Measurements from ENCODE around the gene RHOG.

Gene RHOG

GRCh38 chr11:3840870-3841425, at the start of gene RHOG:
TSS of gene RHOG (minus strand) at chr11:3840959. CDS start at chr11:3828138, 12,821 bp downstream.
- in situ Hi-C loops (cut with HindIII; ENCODE audit: low pct_ligation_motif_present, low pct_unique_long_range_greater_than_20kb, low sequenced_read_pairs), result no loop called here

GRCh38 chr11:3890014-3890413, 49.3 kb upstream of the RHOG start:
- no peak for DNase-seq
- in situ Hi-C loops (cut with HindIII; ENCODE audit: low pct_ligation_motif_present, low pct_unique_long_range_greater_than_20kb, low sequenced_read_pairs), result no loop called here

More at GRCh38 chr11:3840870-3841425, at the start of gene RHOG:
- peak; percentile 78 for DNase-seq

GRCh38 chr11:3888876-3889275, 48.1 kb upstream of the RHOG start:
- no peak for DNase-seq
- in situ Hi-C loops (cut with HindIII; ENCODE audit: low pct_ligation_motif_present, low pct_unique_long_range_greater_than_20kb, low sequenced_read_pairs), result no loop called here

GRCh38 chr11:3886985-3887384, 46.2 kb upstream of the RHOG start:
- in situ Hi-C loops (cut with HindIII; ENCODE audit: low pct_ligation_motif_present, low pct_unique_long_range_greater_than_20kb, low sequenced_read_pairs), result no loop called here
- no peak for DNase-seq

DNA sequence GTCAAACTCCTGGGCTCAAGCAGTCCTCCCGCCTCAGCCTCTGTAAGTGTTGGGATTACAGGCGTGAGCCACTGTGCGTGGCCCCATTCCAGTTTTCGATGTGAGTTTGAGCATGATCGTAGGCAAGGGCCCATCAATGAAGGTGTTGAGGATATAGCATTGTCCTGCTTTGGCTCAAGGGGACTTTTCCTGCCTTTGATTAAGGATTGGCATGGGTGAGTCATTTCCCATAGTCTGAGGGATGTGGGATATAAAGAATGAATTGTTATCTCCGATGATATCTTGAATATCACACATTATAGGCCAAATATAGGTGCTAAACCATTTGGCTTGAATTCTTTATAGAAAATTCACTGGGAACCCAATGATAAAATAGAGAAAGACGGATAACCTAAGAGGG, 45.1 kb upstream of the RHOG start:
- in situ Hi-C loops (cut with HindIII; ENCODE audit: low pct_ligation_motif_present, low pct_unique_long_range_greater_than_20kb, low sequenced_read_pairs), result no loop called here
- no peak for DNase-seq

DNA sequence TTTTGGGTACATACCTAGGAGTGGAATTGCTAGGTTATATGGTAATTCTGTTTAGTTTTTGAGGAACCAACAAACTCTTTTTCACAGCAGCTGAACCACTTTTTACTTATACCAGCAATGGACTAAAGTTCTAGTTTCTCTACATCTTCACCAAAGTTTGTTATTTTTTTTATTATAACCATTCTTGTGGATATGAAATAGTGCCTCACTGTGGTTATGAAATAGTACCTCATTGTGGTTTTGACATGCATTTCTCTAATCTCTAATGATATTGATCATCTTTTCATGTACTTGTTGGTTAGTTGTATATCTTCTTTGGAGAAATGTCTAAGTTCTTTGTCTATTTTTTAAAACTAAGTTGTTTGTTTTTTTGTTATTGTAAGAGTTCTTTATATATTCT, 41.9 kb upstream of the RHOG start:
- no peak for DNase-seq
- in situ Hi-C loops (cut with HindIII; ENCODE audit: low pct_ligation_motif_present, low pct_unique_long_range_greater_than_20kb, low sequenced_read_pairs), result no loop called here

DNA sequence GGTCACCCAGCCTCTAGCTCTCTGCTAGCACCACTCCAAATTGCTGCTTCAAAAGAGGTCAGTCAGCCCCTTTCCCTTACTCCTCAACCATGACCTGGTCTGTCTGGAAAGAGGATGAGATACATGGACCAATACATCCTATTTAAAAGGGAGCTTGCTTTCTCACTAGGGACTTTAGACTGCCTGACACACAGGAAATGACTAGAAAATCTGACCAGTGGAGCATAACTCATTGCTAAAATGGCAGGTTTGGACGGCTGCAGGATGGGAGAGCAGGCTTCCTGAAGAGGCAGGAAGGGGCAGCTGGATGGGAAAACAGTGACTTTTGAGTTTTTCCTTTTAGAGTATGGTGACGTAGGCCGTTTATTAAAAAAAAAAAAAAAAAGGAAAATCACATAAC, 40.0 kb upstream of the RHOG start:
- DNase-seq, result peak; percentile 78
- in situ Hi-C loops (cut with HindIII; ENCODE audit: low pct_ligation_motif_present, low pct_unique_long_range_greater_than_20kb, low sequenced_read_pairs), result no loop called here

GRCh38 chr11:3879967-3880542, 39.3 kb upstream of the RHOG start:
- DNase-seq, result peak; percentile 66
- in situ Hi-C loops (cut with HindIII; ENCODE audit: low pct_ligation_motif_present, low pct_unique_long_range_greater_than_20kb, low sequenced_read_pairs), result no loop called here

DNA sequence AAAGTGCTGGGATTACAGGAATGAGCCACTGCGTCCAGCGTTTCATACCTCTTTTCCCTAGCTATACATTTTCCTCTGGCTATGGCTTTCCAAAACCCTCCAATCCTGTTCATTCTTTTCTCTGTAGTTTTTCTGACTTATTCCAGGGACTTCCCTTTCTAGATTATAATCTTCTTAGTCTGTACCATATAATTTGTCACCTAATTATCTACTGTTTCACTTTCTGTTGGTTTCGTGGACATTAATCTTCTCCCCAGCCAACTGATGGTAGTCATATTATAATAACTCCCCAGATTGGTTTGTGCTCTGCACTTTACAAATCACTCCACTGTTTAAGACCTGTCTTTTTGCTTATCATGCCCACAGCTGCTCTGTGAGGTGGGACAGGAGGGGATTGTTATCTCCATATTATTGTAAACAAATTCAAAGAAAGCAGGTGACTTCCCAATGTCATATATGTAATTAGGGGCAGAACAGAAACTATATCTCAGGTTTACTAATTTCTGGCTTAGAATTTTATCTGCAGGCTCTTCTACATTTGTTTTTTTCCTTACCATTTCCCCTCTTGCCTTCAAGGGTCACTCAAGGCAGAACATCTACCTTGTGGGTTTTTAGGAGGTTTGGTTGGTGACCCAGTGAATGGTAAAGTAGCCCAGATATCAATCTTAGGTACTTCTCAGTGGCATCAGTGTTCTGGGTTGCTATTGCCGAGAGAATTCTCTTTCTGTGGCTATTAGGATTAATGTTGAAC, 38.6 kb upstream of the RHOG start:
- in situ Hi-C loops (cut with HindIII; ENCODE audit: low pct_ligation_motif_present, low pct_unique_long_range_greater_than_20kb, low sequenced_read_pairs), result no loop called here
- DNase-seq, result no peak

DNA sequence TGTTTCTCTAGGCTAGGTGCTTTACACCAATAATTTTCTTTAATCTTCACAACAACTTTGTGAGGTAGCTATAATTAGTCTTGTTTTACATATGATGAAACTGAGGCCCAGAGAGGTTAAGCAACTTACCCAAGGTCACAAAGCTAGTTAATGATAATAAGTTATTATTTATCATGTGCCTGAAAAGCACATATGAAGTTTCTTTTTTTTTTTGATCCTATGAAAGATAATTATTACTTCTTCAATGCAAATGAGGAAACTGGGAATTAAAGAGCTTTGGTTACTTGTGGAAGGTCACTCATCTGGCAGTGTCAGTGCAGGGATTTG, 37.5 kb upstream of the RHOG start:
- in situ Hi-C loops (cut with HindIII; ENCODE audit: low pct_ligation_motif_present, low pct_unique_long_range_greater_than_20kb, low sequenced_read_pairs), result no loop called here
- no peak for DNase-seq

GRCh38 chr11:3877364-3878257, 36.9 kb upstream of the RHOG start:
- in situ Hi-C loops (cut with HindIII; ENCODE audit: low pct_ligation_motif_present, low pct_unique_long_range_greater_than_20kb, low sequenced_read_pairs), result no loop called here
- DNase-seq, result no peak

GRCh38 chr11:3876613-3877012, 35.9 kb upstream of the RHOG start:
- in situ Hi-C loops (cut with HindIII; ENCODE audit: low pct_ligation_motif_present, low pct_unique_long_range_greater_than_20kb, low sequenced_read_pairs), result no loop called here
- no peak for DNase-seq

GRCh38 chr11:3873712-3874349, 33.1 kb upstream of the RHOG start:
- no peak for DNase-seq
- in situ Hi-C loops (cut with HindIII; ENCODE audit: low pct_ligation_motif_present, low pct_unique_long_range_greater_than_20kb, low sequenced_read_pairs), result loop anchor here (25.0 kb wide), 1 partner anchor 88 kb away; no protein-coding TSS in a partner anchor

GRCh38 chr11:3867209-3868091, 26.7 kb upstream of the RHOG start:
- DNase-seq, result no peak
- in situ Hi-C loops (cut with HindIII; ENCODE audit: low pct_ligation_motif_present, low pct_unique_long_range_greater_than_20kb, low sequenced_read_pairs), result loop anchor here (25.0 kb wide), 1 partner anchor 95 kb away; no protein-coding TSS in a partner anchor

DNA sequence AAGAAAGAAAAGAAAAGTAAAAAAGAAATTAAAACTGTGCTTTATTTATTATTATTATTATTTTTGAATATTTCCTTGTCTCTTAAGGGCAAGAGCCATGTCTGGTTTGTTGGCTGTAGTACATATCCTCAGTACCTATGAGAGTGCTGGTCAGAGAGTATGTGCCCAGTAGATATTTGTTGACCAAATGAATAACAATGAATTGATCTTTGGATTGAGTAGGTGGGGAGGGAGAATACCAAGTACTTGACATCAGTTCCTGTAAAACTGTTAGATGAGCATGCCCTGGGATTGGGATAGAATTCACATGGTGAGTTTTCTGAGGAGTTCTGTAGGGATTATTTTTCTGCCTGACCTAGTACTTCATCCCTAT, 26.1 kb upstream of the RHOG start:
- in situ Hi-C loops (cut with HindIII; ENCODE audit: low pct_ligation_motif_present, low pct_unique_long_range_greater_than_20kb, low sequenced_read_pairs), result loop anchor here (25.0 kb wide), 1 partner anchor 95 kb away; no protein-coding TSS in a partner anchor
- no peak for DNase-seq

GRCh38 chr11:3866206-3866605, 25.4 kb upstream of the RHOG start:
- in situ Hi-C loops (cut with HindIII; ENCODE audit: low pct_ligation_motif_present, low pct_unique_long_range_greater_than_20kb, low sequenced_read_pairs), result loop anchor here (25.0 kb wide), 1 partner anchor 96 kb away; no protein-coding TSS in a partner anchor

DNA sequence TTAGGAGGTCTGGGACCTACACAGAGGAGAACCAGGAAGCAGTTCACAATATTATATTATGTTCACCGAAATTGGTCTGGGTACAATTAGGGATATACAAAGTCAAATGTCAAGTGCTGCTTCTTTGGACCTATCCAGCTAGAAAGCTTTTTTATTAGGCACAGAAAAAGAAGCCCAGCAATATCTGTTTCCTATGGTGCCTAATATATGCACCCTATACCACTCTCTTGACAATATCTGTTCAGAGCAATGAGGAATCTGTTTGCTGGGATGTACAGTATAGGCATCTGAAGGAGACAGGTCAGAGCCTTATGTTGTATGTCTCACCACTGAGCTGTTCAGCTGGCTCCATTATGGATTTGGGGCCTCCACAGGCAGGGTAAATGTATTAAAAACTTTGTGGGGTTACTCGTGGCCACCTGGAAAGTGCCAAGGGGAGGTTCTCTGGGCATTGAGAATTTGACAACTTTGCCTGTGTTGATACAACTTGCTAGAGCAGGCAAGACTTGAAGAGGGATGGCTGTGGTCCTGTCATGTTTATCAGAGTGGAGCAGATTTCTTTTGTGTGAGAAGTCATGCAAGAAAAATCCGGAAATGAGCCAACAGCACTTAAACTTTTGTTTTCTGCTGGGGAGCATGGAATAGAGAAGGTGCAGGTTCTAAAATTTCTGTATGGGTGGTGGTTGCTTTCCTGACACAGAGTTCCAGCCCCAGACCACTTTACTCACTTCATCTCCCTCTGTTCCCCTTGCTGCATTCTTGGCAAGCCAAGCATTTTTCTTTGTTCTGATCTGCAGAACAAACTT, 24.8 kb upstream of the RHOG start:
- in situ Hi-C loops (cut with HindIII; ENCODE audit: low pct_ligation_motif_present, low pct_unique_long_range_greater_than_20kb, low sequenced_read_pairs), result loop anchor here (25.0 kb wide), 1 partner anchor 97 kb away; no protein-coding TSS in a partner anchor
- peak; percentile 62 for DNase-seq

More at GRCh38 chr11:3866206-3866605, 25.4 kb upstream of the RHOG start:
- no peak for DNase-seq

Measured in ACHN (cell line).